Measurements from ENCODE around the gene ZDHHC14. TPM values are rescaled to one million over a fixed set of nuclear protein-coding genes. Genes with fewer than 3 reads are reported as not detected.

ZDHHC14 gene
- total and polyA plus RNA-seq, 7 donors, result 2.4 to 12.6 (median 9.6) TPM

DNA sequence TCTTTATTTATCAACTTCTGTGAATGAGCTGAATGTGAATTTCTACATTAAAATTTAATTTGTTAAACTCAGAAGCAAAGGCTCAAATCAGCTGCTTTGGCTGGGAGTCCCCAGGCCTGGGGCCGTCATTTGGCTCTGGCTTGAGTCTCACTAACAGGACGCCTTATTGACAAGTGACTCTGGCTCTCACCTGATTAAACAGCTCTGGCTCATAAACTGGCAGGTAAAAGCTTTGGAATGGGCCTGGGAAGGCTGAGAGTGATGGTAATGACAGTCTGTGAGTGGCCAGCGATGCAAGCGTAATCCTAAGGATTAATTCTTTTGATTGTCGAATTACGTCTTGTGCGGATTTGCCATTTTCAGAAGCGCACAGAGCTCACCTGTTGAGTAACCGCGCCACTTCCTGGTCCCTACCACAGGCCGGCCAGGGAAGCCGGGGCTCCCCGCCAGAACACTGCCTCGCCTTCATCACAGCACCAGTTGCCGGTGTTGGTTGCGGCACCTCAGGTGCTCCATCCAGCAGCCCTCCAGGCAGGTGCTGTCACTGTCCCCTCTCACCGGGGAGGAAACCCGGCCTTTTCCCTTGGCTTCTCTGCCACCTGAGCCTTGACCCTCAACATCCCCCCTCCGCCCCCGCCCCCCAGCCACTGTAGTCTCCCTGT is 110.7 kb downstream of the ZDHHC14 start:
- H3K9me3 ChIP-seq, result no peaks in the 10 kb centered on the region
- intact Hi-C loops (cut with DNase I), result no loop called here
- 92 to 97% methylated on average over 20 of the region's 20 CpGs for WGBS, 2 donors
- no peak overlapping the region for H3K27ac ChIP-seq
- no peak for DNase-seq
- no peaks in the 10 kb centered on the region for H3K4me1 ChIP-seq
- no peak overlapping the region for H3K4me3 ChIP-seq
- H3K27me3 ChIP-seq, result no peaks in the 10 kb centered on the region
- no peaks in the 10 kb centered on the region for H3K36me3 ChIP-seq
- no peak for TF ChIP-seq EP300 (IDR thresholded peaks at IDR 0.05)
- no peak for TF ChIP-seq POLR2A (IDR thresholded peaks at IDR 0.05)
- TF ChIP-seq, protein P1, sequence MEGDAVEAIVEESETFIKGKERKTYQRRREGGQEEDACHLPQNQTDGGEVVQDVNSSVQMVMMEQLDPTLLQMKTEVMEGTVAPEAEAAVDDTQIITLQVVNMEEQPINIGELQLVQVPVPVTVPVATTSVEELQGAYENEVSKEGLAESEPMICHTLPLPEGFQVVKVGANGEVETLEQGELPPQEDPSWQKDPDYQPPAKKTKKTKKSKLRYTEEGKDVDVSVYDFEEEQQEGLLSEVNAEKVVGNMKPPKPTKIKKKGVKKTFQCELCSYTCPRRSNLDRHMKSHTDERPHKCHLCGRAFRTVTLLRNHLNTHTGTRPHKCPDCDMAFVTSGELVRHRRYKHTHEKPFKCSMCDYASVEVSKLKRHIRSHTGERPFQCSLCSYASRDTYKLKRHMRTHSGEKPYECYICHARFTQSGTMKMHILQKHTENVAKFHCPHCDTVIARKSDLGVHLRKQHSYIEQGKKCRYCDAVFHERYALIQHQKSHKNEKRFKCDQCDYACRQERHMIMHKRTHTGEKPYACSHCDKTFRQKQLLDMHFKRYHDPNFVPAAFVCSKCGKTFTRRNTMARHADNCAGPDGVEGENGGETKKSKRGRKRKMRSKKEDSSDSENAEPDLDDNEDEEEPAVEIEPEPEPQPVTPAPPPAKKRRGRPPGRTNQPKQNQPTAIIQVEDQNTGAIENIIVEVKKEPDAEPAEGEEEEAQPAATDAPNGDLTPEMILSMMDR (IDR thresholded peaks at IDR 0.05), result no peak
- no peak for TF ChIP-seq POLR2AphosphoS5 (IDR thresholded peaks at IDR 0.05)

DNA sequence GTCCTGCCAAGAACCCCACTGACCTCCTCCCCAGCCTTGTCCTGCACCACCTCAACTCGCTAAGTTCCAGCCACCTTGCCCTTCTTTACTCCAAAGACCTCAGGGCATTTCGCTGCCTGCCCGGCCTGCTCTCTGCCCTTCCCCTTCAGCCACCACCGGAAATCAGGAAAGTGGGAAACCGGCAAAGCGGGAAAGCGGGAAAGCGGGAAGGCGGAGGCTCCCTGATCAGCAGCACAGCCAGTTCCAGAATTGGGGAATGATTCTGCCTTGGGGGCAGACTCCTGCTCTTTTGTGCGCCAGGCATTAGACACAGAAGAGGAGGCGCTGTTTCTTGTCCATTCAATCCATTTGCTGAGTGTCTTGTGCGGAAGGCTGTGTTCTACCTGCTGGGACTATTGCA is 111.3 kb downstream of the ZDHHC14 start:
- Histone ChIP-seq H3K36me3 (no peaks in the 10 kb centered on the region), H3K4me3 (no peak overlapping the region), H3K27ac (no peak overlapping the region), H3K27me3 (no peaks in the 10 kb centered on the region), H3K4me1 (no peaks in the 10 kb centered on the region), H3K9me3 (no peaks in the 10 kb centered on the region)
- intact Hi-C loops (cut with DNase I), result no loop called here
- no peak for DNase-seq
- TF ChIP-seq, protein P1 (IDR thresholded peaks at IDR 0.05), result no peak
- TF ChIP-seq POLR2AphosphoS5 (IDR thresholded peaks at IDR 0.05) (no peak), EP300 (IDR thresholded peaks at IDR 0.05) (no peak), POLR2A (IDR thresholded peaks at IDR 0.05) (no peak)
- 89 to 98% methylated on average over 12 of the region's 12 CpGs for WGBS, 2 donors

DNA sequence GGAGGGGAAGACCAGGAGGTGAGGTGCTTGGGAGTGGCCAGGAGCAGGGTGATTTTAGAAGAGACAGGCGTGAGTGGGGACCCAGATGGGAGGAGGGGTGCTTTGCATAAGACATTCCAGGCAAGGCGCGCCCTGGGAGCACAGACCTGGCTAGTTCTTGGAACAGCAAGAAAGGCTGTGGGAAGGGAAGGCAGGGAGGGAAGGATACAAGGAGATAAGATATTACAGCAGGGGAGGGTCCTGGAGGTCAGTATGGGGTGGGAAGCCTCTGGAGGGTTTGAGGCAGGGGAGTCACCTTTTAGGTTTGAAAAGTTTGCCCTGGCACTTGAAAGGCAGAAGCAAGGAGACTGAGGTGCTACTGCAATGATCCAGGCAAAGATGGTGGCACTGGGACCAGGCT is 111.8 kb downstream of the ZDHHC14 start:
- WGBS, 2 donors, result 96 to 98% methylated on average over 3 of the region's 3 CpGs
- DNase-seq, result no peak

DNA sequence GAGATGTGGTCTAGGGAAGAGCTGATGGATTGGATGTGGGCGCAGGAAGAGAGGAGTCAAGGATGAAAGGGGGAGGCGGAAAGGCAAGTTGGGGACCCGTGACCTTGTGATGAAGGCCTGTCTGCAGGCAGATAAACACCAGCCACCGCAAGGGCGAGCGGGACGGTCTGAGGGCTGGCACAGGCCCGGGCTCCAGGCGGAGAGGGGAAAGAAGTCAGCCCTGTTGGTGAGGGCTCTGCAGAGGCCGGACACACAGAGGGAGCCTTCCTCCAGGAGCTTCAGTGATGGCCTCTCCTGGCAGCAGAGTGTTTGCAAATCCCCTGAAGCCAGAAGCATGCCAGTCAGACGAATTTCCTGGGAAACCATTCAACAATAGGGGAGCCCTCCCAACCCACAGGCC is 112.2 kb downstream of the ZDHHC14 start:
- DNase-seq, result no peak
- WGBS, 2 donors, result 95 to 98% methylated on average over 11 of the region's 11 CpGs
- intact Hi-C loops (cut with DNase I), result no loop called here
- Histone ChIP-seq H3K27ac (no peak overlapping the region), H3K36me3 (no peaks in the 10 kb centered on the region), H3K4me1 (no peaks in the 10 kb centered on the region), H3K4me3 (no peak overlapping the region), H3K9me3 (no peaks in the 10 kb centered on the region), H3K27me3 (no peaks in the 10 kb centered on the region)
- no peak for TF ChIP-seq EP300 (IDR thresholded peaks at IDR 0.05)
- no peak for TF ChIP-seq POLR2A (IDR thresholded peaks at IDR 0.05)
- TF ChIP-seq, protein P1 (IDR thresholded peaks at IDR 0.05), result no peak
- no peak for TF ChIP-seq POLR2AphosphoS5 (IDR thresholded peaks at IDR 0.05)

More for the DNA sequence above, 111.8 kb downstream of the ZDHHC14 start:
- Histone ChIP-seq H3K27ac (no peak overlapping the region), H3K9me3 (no peaks in the 10 kb centered on the region), H3K4me3 (no peak overlapping the region), H3K36me3 (no peaks in the 10 kb centered on the region), H3K27me3 (no peaks in the 10 kb centered on the region), H3K4me1 (no peaks in the 10 kb centered on the region)
- TF ChIP-seq POLR2AphosphoS5 (IDR thresholded peaks at IDR 0.05), result no peak
- no peak for TF ChIP-seq EP300 (IDR thresholded peaks at IDR 0.05)
- intact Hi-C loops (cut with DNase I), result no loop called here

DNA sequence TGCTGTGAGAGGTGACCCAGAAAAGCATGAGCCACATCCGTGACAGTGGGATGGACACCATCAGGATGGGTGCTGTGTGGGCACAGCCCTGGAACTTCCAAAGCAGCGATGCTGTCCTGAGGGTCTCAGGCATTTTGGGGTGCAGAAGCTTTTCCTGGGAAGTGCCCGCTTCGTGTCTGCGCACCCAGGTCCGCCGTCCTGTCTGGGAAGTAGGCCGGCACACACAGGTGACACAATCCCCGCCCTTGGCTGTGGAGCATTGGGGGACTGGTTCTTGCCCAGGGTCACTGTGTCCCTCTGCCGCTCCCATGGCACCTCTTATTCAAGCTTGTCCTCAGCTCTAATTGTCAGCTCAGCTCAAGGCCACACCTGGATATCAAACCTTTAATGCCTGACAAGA is 112.6 kb downstream of the ZDHHC14 start:
- no peak for DNase-seq
- TF ChIP-seq POLR2A (IDR thresholded peaks at IDR 0.05), result no peak
- TF ChIP-seq, protein P1 (IDR thresholded peaks at IDR 0.05), result no peak
- no peak for TF ChIP-seq POLR2AphosphoS5 (IDR thresholded peaks at IDR 0.05)
- TF ChIP-seq EP300 (IDR thresholded peaks at IDR 0.05), result no peak

More for the DNA sequence above, 112.6 kb downstream of the ZDHHC14 start:
- Histone ChIP-seq H3K36me3 (no peaks in the 10 kb centered on the region), H3K9me3 (no peaks in the 10 kb centered on the region), H3K27me3 (no peaks in the 10 kb centered on the region), H3K27ac (no peak overlapping the region), H3K4me3 (no peak overlapping the region), H3K4me1 (no peaks in the 10 kb centered on the region)
- intact Hi-C loops (cut with DNase I), result no loop called here
- WGBS, 2 donors, result 96 to 97% methylated on average over 10 of the region's 10 CpGs
